Mucosa of gallbladder (tissue), 1 donor: ENCODE results near the gene SLC7A7. TPM values are rescaled to one million over a fixed set of nuclear protein-coding genes. Genes with fewer than 3 reads are reported as not detected.
A peak's percentile ranks its signal among the peaks of the same experiment; 100 is the strongest.
"Not testable (repeated sequence)": the region's sequence is repeated elsewhere in the genome, so short reads cannot be mapped to it uniquely, and the experiment has no call there.

Experiments
- DNase-seq: peaks from one replicate; pipeline ENCODE4 v3.0.0-alpha.2; 2020; ENCODE audit warnings: low spot score
- total RNA-seq: library from RNA; stranded (reverse); gene quantifications from one replicate; pipeline ENCODE4 v1.2.1, GENCODE V29; 2021
- donor health status: DM: no; HTN: no; CAD: no.

SLC7A7 gene
- total RNA-seq, 1 donor from 2014 or later = 72.7 TPM

DNA sequence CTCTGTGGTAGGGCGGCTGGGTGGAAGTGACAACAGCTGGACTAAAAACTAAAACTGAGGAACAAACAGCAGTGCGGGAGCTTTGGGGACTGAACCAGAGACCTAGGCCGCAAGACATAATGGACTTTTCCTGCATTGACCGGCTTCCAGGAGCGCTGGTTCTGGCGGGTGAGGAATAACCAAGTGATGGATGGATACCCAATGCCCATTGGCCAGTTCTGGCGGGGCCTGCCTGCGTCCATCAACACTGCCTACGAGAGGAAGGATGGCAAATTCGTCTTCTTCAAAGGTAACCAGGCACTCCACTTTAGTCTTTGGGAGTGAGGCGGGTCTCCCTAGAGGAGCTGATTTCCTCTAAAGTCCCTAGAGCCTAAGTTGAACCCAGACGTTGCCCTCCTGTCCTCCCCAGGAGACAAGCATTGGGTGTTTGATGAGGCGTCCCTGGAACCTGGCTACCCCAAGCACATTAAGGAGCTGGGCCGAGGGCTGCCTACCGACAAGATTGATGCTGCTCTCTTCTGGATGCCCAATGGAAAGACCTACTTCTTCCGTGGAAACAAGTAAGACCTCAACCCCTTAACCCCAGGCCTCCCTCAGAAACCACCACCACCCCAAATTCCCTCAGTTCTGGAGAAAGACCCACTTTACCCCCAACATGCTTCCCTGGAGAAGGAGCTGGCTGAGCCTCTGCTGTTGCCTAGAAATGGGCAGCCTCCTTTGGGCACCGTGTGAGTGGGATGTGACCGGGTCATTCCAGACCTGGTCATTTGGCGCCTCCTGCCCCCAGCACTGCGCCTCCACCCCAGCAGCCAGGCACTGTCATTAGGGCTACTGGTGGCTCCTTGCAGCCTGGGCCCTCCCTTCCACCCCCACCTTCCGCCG lies 29.2 kb upstream of the SLC7A7 start:
- DNase-seq = no peak

DNA sequence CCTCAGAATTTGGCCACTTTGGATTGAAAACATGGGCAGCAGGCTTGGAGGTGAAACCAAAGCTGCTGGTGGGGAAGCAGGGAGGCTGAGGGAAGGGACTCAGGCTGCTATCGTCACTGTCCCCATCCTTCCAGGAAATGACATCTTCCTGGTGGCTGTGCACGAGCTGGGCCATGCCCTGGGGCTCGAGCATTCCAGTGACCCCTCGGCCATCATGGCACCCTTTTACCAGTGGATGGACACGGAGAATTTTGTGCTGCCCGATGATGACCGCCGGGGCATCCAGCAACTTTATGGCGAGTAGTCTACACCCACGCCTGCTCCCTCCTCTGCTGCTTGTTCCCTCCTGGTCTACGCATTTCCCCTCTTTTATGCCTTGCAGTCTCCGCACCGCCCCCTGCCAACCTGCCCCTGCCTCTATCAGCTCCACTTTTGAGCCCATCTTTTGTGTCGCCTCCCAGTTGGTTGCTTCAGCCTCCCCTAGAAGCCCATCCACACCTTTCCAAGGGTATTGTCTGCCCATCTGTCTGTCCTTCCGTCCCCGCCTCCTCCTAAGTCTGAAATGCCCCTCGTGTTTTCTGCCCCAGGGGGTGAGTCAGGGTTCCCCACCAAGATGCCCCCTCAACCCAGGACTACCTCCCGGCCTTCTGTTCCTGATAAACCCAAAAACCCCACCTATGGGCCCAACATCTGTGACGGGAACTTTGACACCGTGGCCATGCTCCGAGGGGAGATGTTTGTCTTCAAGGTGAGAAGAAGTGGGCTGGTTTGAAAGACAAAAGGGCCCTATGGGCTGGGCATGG lies 28.1 kb upstream of the SLC7A7 start:
- no peak for DNase-seq

DNA sequence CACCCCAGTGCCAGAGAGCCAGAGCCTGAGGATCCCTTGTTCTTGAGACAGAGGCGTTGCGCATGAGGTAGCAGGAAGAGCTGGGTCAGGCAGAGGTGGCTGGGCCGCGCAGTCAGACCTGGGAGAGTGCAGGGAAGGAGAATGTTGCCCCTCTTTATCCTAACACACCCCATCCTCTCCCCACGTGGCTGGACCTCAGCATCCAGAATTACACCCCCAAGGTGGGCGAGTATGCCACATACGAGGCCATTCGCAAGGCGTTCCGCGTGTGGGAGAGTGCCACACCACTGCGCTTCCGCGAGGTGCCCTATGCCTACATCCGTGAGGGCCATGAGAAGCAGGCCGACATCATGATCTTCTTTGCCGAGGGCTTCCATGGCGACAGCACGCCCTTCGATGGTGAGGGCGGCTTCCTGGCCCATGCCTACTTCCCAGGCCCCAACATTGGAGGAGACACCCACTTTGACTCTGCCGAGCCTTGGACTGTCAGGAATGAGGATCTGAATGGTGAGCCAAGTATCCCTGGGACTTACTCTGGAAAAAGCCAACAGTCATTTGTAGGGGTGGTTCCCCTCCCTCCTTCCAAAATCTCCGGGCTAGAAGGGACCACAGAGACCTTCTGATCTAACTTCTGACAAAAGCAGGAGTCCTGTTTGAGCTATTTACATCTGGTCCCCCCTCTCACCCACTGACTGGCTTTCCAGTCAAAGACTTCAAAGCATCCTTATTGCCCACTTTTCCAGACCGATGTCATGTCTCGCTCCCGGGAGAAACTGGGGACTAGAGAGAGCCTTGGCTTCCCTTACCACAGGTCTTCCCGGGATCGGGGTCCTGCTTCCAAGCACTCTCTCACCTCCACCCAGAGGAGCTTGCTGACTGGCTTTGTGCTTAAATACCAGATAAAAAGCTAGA lies 27.2 kb upstream of the SLC7A7 start:
- DNase-seq = no peak

DNA sequence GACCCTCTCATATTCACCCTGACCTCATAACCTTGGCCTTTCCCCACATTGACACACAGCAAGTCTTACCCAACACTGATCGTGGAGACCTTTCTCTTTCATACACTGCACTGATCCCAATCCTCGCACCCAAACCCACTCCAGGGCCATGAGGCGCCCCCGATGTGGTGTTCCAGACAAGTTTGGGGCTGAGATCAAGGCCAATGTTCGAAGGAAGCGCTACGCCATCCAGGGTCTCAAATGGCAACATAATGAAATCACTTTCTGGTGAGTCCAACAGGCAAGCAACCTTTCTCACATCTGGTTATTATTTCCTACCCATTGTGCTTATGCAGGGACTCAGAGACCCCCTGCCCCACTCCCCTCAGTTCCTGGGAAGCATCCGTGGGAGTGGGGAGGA lies 26.5 kb upstream of the SLC7A7 start:
- DNase-seq = no peak

DNA sequence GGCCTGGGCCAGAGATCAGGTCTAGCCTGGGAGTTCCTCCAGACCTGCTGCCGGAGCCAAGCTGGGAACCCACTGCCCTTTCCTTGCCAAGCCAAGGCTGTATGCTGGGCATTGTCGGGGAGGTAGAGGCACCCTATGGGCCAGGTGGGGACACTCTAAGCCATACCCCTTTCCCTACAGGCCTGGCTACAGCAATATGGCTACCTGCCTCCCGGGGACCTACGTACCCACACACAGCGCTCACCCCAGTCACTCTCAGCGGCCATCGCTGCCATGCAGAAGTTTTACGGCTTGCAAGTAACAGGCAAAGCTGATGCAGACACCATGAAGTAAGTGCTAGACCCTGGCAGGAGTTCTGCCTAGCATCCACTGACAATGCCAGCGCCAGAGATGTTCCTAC lies 26.1 kb upstream of the SLC7A7 start:
- no peak for DNase-seq

DNA sequence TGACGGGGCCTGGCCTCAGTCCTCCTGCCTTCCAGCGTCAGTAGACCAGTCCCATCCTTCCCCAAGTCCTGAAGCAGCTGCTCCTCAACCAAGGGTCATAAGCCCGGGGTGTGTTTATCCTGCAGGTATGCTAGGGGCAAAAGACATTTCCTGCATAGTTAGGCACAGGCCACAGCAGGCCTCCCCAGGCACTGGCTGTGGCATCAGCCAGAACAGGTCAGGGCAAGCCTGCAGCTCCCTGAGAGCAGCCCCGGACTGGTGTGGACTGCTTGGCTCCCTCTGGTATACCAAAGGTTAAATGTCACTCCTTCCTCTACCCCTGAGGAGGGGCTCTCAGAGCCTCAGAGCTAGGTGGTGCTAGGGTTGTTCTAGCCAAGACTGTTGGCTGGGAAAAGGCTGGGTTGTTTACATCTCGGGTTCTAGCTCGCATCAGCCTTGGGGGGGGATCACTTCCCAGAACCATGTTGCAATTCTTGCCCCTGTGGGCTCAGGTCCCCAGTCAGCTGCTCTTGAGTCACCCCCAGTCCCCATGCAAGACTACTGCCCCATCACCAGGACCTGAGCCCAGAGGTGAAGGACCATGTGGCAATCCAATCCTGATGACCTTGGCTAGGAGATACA lies 24.0 kb upstream of the SLC7A7 start:
- no peak for DNase-seq

DNA sequence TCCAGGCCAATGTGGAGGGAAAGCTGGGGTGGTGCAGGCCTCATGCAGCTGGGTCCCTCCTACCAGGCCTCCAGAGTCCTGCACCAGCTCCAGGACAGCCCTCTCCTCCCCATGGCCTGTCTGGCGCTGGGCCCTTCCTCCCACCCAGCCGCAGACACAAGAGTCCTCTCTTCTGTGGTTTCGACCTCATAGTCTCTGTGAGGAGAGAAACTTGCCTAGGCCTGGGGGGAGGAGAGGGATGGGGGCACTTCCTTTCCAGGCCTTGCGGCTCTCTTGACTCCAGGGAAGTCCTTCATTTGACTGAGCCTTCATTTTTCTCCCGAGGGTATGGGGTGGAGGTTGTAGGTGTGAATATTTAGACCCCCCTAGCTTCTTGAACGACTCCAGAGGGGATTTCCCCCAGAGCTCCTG lies 23.4 kb upstream of the SLC7A7 start:
- no peak for DNase-seq

DNA sequence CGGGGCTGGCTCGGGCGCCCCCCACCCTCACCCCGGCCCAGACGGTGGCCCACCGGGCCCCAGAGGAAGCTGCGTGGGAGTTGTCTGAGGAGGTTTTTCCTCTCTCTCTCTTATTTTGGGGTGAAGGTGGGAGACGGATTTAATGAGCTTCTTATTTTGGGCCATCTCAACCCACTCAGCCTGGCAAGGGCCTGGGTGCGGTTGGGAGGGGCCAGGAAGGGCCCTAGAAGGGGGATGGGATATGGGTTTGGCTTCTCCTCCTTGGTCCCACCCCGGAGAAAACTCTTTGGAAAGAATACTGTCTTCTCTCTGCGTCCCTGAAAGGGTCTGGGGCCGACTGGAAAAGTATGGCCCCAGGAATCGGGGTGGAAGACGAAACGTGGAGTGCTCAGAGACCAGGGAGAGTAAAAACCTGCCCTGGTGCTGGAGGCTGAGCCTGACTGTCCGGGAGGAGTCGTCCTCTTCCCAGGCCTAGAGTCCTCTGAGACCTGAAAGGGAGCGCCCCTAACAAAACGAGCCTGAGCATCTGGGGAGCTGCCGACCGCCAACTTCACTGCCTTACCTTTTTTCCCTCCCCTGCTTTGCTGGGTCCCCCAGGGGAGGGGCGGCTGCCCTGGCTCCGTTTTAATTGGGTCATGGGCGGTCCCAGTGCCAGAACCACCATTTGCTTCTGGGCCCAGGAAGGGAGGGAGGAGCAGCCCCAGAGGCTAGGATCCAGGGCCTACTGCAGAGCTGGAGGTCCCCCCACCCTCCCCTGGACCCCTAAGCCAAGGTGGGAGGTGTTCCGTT lies 22.7 kb upstream of the SLC7A7 start:
- no peak for DNase-seq

DNA sequence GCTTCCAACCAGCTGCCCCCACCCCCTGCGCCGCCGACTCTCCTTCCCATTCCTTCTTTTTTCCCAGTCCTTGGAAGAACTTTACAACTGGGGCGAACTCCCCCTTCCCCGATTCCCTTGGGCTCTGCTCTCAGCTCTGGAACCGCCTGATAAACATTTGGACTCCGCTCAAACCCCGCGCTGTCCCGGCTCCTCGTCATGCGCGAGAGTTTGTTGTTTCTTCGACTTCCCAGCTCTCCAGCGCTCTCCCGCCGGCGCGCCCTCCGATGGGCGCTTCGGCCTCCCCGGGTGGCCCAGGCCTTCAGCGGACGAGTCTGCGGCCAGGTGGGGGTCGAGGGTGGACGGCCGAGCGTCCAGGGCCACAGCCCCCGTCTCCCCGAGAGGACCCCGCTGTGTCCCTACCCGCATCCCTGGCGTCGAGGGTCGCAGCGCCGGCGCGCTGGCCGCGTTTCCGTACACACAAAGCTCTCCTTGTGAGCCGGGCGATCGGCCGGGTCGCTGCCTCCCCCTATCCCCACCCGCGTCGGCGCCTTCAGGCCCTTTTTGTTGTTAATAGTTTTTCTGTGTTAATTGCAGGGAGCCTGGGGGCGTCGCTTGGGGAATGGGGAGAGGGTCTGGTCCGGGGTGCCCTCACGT lies 22.0 kb upstream of the SLC7A7 start:
- DNase-seq = no peak

DNA sequence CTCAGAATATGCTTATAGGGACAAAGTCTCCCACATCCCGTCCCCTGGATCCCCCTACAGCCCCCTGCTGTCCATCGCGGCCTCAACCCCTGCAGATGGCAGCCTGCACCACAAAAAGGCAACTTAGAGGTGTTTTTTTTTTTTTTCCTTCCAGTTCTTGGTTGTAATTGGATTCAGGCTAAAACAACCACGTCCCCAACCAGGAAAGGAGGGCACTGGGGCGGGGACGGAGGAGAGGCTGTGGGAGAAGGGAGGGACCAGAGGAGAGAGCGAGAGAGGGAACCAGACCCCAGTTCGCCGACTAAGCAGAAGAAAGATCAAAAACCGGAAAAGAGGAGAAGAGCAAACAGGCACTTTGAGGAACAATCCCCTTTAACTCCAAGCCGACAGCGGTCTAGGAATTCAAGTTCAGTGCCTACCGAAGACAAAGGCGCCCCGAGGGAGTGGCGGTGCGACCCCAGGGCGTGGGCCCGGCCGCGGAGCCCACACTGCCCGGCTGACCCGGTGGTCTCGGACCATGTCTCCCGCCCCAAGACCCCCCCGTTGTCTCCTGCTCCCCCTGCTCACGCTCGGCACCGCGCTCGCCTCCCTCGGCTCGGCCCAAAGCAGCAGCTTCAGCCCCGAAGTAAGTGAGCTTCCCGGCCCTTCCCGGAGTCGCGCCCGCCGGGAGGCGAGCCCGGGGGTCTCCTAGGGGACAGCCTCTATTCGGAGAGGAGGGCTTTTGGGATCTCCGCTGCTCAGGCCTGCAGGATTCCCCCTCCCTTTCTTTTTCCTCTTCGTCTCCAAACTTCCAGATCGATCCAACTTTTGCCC lies 21.3 kb upstream of the SLC7A7 start, which contains the start of gene MMP14:
TSS of gene MMP14 (plus strand) at position 285 of the 813 bp plus-strand sequence. CDS start at position 518, 233 bp downstream.
- DNase-seq = peak; percentile 68

DNA sequence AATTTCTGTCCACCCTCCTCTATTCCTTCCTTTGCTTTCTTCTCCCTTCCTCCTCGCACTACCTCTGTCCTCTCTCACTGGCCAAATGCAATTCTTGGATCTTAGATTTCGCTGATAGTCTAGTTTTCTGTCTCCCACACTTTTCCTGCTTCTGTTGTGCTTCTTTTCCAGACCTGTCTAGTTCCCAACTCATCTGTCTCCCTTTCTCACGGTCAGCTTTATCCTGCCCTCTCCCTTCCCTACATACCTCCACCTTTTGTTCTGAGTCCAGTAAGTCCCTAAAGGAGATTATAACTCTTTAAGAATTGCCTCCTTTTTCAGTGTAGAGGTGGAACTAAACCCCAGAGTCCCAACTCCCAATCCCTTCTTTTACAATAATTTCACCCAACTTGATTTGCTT lies 20.3 kb upstream of the SLC7A7 start:
- no peak for DNase-seq

DNA sequence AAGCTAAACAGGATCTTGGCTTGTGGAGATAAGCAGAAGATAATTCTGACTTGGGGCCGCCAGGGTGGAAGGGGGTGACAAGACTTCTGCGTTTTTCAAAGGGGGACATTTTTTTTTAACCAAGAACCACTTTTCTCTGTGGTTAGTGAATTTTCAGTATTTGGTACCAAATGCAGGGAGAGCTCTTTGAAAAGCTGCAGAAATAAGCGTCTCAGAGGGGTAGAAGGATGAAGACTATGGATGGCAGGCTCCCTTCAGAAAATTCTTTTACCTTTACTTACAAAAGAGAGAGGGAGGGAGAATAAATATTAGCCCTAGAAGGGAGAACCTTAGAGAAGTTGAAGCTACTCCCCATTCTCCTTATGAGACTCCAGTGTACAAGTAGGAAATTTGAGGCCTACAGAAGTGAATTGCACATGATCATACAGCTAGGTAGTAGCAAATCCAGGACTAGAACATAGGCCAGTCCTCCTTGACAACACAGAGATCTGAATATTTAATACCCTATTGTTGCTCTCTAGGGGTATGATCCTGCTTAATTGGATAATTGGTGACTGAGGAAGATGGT lies 15.3 kb upstream of the SLC7A7 start:
- DNase-seq = no peak

DNA sequence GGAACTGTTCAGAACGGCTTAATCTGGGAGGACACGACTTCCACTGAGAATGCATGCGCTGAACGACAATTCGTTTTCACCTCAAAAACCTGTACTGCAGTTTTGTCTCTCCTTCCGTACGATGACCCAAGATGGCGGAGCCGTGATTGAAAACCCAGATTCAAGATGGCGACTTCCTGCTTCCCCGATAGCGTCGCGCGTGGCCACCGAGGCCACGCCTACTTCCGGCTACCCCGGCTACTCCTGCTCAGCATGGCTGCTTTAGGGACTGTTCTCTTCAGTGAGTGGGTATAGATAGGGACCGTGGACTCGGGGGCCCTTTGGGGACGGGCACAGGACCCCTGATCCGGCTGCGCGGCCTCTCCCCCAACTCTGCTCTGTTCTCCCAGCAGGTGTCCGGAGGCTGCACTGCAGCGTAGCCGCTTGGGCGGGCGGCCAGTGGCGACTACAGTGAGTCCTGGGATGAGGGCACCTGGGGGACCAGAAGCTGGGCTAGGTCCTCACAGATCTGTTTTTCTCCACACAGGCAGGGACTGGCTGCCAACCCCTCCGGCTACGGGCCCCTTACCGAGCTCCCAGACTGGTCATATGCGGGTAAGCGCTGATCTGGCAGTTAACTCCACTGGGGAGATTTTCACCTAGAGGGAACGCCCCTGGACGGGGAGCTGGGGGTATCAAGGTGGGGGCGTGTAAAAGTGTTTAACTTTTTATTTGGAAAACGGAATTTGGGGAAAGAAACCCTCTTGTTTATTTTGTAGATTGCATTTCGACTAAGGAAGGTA lies 14.6 kb upstream of the SLC7A7 start, which contains the start of gene MRPL52:
TSS of gene MRPL52 (plus strand) at position 227 of the 782 bp plus-strand sequence. CDS start at position 253, 26 bp downstream.
- DNase-seq = peak; percentile 92

DNA sequence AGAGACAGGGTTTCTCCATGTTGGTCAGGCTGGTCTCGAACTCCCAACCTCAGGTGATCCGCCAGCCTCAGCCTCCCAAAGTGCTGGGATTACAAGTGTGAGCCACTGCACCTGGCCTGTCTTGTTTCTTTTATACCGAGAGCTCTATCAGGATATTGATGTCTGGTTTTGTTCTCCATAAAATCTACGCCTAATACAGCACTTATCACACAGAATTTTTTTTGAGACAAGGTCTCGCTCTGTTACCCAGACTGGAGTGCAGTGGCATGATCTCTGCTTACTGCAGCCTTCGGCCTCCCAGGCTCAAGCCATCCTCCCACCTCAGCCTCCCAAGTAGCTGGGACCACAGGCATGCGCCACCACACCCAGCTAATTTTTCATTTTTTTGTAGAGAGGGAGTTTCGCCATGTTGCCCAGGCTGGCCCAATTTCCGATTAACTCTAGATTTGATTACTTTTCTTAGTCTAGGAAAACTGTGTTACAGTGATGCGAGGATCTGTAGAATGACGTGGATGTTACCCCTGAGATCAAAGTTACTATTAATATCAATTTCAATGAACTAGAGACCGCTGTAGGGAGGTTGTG lies 13.9 kb upstream of the SLC7A7 start:
- not testable (repeated sequence) for DNase-seq

DNA sequence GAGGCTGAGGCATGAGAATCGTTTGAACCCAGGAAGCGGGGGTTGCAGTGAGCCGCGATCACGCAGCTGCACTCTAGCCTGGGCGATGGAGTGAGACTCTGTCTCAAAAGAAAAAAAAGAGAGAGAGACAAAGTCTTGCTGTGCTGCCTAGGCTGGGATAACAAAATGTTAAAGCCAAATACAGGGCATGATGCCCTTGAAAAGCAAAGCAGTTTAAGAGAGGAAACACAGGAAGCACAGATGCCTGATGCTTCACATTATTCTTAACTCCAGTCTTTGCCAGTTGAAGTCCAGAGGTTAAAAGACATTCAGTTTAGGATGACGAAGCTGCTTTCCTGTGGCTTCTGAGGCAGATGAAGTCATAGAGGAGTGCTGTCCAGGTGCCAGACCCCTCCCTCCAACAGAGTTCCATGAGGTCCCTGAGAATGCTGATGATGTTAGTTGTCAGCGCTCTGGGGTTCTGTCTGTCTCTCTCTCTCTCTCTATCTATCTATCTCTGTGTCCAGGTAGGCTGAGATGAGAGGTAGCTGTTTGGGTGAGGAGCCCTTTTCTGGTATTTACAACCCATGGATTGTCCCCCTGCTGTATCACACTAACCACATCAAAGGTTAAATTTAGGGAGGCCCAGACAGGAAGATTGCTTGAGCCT lies 9.6 kb upstream of the SLC7A7 start:
- peak; percentile 71 for DNase-seq

DNA sequence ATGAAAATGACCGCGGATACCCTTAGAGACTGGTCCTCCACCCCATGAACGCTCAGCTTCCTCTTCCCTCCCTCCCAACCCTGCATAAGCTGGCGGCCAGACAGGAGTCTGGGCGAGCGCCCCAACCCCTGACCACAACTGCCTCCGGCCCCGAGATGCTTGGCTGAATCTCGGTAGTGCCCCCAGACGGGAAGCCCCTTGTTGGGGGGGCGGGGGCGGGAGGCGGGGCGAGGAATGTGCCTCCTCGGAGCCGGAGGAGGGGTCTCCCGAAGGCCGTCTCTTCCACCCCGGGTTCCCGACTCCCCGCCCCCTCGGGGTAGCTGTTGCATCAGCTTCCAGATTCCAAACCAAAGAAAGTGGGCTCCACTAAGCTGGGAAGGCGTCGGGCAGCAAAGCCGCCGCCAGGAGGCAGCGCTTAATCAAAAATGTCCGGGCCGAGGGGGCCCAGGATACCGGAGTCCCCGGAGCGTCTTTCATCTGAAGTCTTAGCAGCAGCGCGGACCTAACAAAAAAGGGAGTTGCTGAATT lies 7.4 kb upstream of the SLC7A7 start:
- DNase-seq = peak; percentile 83
